WERI-Rb-1 (cell line): ENCODE results near the gene AMIGO3.

Experiments
- DNase-seq: peaks from one replicate; pipeline ENCODE4 v3.0.0-alpha.2; 2020
- H3K27ac ChIP-seq: fragments of 250-450 bp; sonication (Bioruptor Pico); 2 replicates; pipeline ENCODE4 v1.5.1; 2020; ENCODE audit warnings: mild to moderate bottlenecking, moderate library complexity
- H3K27me3 ChIP-seq: fragments of 250-450 bp; sonication (Bioruptor Pico); 2 replicates; pipeline ENCODE4 v1.5.1; 2021; ENCODE audit warnings: mild to moderate bottlenecking, low read depth, moderate library complexity; ENCODE audit not compliant: insufficient read depth, severe bottlenecking
- H3K36me3 ChIP-seq: fragments of 250-450 bp; sonication (Bioruptor Pico); 2 replicates; pipeline ENCODE4 v1.5.1; 2020; ENCODE audit warnings: mild to moderate bottlenecking, moderate library complexity
- H3K4me3 ChIP-seq: 2 replicates; pipeline ENCODE4 v1.5.1; 2011; ENCODE audit warnings: low read depth, mild to moderate bottlenecking, control low read depth, low read length
- H3K9me3 ChIP-seq: fragments of 250-450 bp; sonication (Bioruptor Pico); 2 replicates; pipeline ENCODE4 v1.5.1; 2021; ENCODE audit warnings: mild to moderate bottlenecking, moderate library complexity; ENCODE audit not compliant: severe bottlenecking
- TF ChIP-seq, protein P1 (sequence below): IDR thresholded peaks from 2 replicates; pipeline ENCODE4 v1.5.1; 2011; ENCODE audit warnings: low read depth, mild to moderate bottlenecking, control low read depth, inconsistent platforms, low read length

Gene AMIGO3

GRCh38 chr3:49673715-49674496 is 45.6 kb downstream of the AMIGO3 start, which contains the start of gene APEH:
TSS of gene APEH (plus strand) at chr3:49674351. CDS start at chr3:49674402, 51 bp downstream.
- Histone ChIP-seq H3K4me3 (peak within 1 kb of the TSS; percentile 83), H3K27me3 (no peaks in the 10 kb centered on the region), H3K36me3 (peaks cover 33% of the 10 kb centered on the region), H3K9me3 (no peaks in the 10 kb centered on the region), H3K27ac (peak within 1 kb of the TSS; percentile 97)
- TF ChIP-seq, protein P1, sequence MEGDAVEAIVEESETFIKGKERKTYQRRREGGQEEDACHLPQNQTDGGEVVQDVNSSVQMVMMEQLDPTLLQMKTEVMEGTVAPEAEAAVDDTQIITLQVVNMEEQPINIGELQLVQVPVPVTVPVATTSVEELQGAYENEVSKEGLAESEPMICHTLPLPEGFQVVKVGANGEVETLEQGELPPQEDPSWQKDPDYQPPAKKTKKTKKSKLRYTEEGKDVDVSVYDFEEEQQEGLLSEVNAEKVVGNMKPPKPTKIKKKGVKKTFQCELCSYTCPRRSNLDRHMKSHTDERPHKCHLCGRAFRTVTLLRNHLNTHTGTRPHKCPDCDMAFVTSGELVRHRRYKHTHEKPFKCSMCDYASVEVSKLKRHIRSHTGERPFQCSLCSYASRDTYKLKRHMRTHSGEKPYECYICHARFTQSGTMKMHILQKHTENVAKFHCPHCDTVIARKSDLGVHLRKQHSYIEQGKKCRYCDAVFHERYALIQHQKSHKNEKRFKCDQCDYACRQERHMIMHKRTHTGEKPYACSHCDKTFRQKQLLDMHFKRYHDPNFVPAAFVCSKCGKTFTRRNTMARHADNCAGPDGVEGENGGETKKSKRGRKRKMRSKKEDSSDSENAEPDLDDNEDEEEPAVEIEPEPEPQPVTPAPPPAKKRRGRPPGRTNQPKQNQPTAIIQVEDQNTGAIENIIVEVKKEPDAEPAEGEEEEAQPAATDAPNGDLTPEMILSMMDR = no peak
- DNase-seq = peak; percentile 99

DNA sequence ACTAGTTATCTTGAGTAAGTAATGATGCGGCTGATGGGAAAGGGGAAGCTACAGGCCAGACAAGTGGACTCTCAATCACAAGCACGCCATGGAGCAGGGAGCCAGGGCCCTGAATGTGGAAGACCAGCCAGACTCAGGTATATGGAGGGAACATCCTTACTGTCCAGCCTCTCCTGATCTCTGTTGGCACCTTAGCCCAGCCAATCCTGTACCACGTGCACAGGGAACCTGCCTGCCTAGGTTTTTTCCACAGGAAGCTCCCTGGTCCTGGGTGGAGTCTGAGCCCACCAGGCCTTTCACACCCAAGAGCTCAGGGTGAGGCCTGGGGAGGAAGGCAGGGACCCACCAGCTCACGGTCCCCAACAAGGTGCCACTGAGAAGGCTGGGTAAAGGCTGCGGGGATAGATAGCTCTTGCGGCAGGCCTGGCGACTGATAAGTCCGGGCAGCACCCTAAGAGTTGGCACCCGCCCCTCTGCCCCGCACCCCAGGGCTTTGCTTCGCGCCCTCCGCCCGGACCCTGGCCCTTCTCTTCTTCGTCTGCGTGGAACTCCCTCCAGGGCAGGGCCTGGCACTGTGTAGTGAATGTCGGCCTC is 46.3 kb downstream of the AMIGO3 start:
- Histone ChIP-seq H3K27ac (peak overlapping the region; percentile 97), H3K9me3 (no peaks in the 10 kb centered on the region), H3K36me3 (peaks cover 28% of the 10 kb centered on the region), H3K4me3 (peak overlapping the region; percentile 83), H3K27me3 (no peaks in the 10 kb centered on the region)
- no peak for DNase-seq
- TF ChIP-seq, protein P1 = no peak

DNA sequence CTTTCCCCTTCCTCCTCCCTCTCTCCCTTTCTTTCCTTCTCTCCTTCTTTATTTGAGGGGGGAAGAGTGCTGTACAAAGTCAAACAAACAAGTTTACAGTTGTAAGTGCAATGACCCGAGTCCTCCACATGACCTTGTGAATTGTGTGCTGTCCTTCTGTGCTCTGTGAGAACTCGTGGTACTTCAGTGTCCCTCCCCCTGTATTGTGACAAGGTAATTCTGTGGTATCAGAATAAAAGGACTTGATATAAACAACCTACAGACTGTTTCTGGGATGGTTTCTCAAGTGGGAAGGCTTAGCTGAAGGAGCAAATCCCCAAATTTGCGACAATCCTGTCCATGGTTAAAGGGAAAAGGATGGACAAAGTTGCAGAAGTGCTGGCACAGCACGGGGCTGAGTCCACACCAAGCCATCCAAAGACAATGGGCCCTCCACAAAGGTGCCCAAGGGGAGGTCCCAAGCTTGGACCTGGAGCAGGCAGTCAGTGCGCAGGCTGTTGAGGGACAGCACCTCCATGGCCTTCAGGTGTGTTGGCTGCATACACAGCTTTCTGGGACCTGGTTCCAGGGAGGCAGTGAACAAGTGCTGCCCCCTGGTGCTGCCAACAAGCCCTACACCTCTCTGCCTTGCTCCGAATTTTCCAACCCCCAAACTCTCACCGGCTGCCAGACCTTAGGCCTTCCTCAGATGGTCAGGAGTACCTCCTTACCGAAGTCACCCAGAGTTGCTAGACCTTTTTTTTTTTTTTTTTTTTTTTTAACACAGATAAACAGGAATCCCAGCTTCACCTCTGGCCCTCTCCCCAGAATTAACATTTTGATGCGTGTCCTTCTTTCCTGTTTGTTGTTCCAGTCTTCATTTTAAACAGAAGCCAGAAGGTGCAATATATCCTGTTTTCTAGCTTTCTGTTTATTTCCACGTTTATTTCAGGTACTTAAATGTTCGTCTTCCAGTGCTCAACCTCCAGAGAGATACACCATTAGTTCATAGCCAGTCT is 47.9 kb downstream of the AMIGO3 start:
- Histone ChIP-seq H3K9me3 (no peaks in the 10 kb centered on the region), H3K4me3 (no peak overlapping the region), H3K36me3 (peaks cover 11% of the 10 kb centered on the region), H3K27ac (no peak overlapping the region), H3K27me3 (no peaks in the 10 kb centered on the region)
- TF ChIP-seq, protein P1 = peak; percentile 97
- peak; percentile 77 for DNase-seq

- Histone ChIP-seq H3K9me3 (no peaks in the 10 kb centered on the region), H3K27me3 (no peaks in the 10 kb centered on the region), H3K4me3 (no peak overlapping the region), H3K27ac (no peak overlapping the region), H3K36me3 (peaks cover 5% of the 10 kb centered on the region)
- DNase-seq = no peak
- TF ChIP-seq, protein P1 = no peak
Measured at GRCh38 chr3:49670940-49671290, 48.6 kb downstream of the AMIGO3 start.

- no peak overlapping the region for H3K4me3 ChIP-seq
- H3K27ac ChIP-seq = no peak overlapping the region
- H3K9me3 ChIP-seq = no peaks in the 10 kb centered on the region
- H3K27me3 ChIP-seq = no peaks in the 10 kb centered on the region
- TF ChIP-seq, protein P1 = no peak
- peaks cover 3% of the 10 kb centered on the region; the same call in 1 of the 2 replicates for H3K36me3 ChIP-seq
- DNase-seq = no peak
Measured at GRCh38 chr3:49669352-49669751, 50.1 kb downstream of the AMIGO3 start.
